SKM-1 treated with dmso at 0.1 percent for 144 hours (cell line): Measurements from ENCODE around the gene HELLS.
A peak's percentile ranks its signal among the peaks of the same experiment; 100 is the strongest.
"Not testable (repeated sequence)": the region's sequence is repeated elsewhere in the genome, so short reads cannot be mapped to it uniquely, and the experiment has no call there.

Experiments used
- DNase-seq: peaks from one replicate; lab custom pipeline; 2025; ENCODE audit not compliant: unreplicated experiment; lab: John Stamatoyannopoulos, UW

Gene HELLS

GRCh38 chr10:94607111-94607510 is 61.5 kb downstream of the HELLS start:
- DNase-seq, result no peak

- no peak for DNase-seq
Observed at GRCh38 chr10:94608559-94608958, 63.0 kb downstream of the HELLS start.

- no peak for DNase-seq
Observed at GRCh38 chr10:94614558-94614957, 69.0 kb downstream of the HELLS start.

DNA sequence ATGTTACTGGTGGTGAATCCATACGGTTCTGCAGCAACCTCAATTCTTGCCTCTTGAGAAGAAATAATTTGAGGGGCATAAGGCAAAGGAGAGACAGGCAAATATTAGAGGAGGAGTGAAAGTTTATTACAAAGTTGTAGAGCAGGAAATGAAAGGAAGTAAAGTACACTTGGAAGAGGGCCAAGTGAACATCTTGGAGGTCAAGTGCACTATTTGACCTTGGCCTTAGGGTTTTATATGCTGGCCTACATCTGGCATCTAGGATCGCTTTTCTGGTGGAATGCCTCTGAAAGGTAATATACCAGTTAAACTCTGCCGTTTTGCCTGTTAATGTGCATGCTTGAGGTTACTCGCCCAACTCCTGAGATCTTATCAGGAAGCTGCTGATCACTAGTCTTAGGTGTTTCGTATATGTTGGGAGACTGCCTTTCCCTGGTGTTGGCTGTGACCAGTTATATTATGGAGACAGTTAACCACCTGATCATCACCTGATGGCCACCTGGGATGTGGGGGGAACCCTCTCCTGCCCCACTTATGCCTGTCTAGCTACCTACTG is 71.9 kb downstream of the HELLS start:
- no peak for DNase-seq

DNA sequence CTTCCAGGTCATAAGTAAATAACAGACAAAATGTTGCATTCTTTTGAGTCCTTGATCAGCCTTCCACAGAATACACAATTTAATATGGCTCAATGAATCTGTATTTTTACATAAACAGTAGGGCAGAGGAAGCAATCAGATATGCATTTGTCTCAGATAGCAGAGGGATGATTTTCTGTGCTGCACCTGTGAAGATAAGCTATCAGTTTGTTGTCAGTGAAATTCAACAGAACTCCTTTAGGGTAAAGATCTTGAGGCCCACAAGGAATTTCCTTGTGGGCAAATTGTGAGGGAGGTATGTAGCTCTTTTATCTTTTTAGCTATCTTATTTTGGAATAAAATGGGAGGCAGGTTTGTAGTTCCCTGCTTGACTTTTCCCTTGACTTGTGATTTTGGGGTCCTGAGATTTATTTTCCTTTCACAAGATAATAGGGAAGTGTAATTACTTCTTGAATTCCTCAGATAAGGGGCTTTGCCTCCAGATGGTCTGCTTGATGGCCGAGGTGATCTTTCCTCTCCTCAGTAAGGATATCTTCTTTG is 77.1 kb downstream of the HELLS start:
- DNase-seq, result no peak

DNA sequence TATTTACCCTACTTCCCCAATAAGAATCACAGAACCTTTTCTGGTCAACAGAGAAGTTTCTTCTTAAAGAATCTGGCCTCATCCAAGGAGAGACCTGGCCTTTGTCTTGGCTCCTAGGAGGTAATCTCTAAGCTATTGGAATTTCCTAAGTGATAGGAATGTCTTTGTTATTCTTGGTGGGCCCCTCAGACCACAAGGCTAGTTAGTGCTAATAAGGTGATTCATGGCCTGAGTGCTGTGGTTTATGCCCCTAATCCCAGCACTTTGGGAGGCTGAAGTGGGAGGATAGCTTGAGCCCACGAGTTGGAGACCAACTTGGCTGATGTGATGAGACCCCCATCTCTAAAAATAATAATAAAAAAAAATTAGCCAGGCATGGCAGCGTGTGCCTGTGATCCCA is 78.0 kb downstream of the HELLS start:
- no peak for DNase-seq

DNA sequence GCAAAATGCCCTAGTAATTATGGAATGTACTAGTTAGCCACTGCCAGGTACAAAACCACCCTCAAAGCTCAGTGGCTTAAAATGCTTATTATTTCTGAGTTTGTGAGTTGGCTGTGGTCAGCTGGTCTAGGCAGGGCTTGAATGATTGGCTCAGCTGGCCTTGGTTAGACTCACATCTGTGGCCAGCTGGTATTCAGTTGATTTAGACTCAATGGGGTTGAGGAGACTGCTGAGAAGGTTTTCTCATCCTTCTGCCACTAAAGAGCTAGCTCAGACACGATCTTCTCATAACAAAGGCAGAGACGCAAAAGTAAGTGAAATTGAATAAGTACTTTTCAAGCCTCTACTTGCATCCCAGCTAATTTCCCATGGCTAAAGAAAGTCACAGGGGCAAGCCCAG is 80.9 kb downstream of the HELLS start:
- DNase-seq, result no peak

DNA sequence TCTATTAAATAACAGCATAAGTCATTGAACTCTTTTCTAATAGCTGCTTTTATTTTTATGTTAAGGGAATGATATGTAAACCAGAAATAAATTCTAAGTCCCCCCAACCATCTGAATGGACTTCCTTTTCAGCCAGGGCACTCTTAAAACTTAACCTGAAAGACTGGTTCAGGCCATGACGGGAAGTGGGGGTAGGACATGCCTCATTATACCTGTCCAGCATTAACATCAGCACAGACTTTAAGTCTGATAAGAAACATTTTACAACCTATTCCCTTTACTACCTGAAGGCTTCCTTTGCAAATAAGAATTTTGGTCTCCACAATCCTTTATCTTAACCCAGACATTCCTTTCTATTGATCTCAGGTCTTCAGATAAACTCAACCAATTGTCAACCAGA is 81.9 kb downstream of the HELLS start:
- no peak for DNase-seq

DNA sequence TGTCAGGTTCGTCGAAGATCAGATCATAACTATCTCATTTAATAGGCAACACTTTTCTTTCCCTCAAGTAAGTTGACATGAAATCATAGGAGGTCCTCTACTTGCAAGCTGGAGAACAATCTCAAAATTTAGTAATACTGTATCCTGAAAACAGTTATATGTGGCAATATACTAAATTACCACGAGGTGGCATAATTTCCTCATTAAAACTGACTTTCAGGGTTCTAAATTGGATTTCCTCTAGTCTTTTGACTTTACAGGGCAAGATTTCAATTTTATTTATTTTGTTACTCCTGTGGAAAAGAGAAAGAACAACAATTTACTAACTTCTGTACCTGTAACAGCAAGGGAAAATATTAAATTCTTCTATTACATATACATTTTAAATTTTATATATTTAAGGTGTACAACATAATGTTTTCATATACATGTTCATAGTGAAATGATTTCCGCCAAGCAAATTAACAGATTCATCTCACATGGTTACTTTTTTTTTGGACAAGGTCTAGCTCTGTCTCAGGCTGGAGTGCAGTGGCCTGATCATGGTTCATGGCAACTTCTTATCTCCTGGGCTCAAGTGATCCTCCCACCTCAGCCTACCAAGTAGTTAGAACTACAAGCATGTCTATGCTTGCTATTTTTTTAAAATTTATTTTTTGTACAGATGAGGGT is 84.6 kb downstream of the HELLS start:
- peak; percentile 40 for DNase-seq

- DNase-seq, result peak; percentile 36
Observed at GRCh38 chr10:94631077-94631875, 85.7 kb downstream of the HELLS start.

DNA sequence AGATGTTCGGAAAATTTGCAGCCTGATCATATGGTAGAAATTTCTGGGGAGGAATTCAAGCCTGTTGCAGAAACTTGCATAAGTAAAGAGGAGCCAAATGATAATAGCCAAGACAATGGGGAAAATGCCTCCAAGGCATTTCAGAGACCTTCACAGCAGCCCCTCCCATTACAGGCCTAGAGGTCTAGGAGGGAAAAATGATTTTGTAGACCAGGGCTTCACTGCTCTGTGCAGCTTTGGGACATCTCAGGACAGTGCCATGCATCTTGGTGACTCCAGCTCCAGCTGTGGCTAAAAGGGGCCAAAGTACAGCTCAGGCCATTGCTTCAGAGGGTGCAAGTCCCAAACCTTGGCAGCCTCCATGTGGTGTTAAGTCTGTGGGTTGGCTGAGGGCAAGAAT is 87.4 kb downstream of the HELLS start:
- DNase-seq, result no peak

DNA sequence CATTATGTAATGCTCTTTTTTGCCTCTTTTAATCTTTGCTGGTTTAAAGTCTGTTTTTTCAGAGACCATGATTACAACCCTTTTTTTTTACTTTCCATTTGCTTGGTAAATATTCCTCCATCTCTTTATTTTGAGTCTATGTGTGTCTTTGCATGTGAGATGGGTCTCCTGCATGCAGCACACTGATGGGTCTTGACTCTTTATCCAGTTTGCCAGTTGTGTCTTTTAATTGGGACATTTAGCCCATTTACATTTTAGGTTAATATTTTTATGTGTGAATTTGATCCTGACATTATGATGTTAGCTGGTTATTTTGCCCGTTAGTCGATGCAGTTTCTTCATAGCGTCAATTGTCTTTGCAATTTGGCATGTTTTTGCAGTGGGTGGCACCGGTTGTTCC is 92.5 kb downstream of the HELLS start:
- not testable (repeated sequence) for DNase-seq

DNA sequence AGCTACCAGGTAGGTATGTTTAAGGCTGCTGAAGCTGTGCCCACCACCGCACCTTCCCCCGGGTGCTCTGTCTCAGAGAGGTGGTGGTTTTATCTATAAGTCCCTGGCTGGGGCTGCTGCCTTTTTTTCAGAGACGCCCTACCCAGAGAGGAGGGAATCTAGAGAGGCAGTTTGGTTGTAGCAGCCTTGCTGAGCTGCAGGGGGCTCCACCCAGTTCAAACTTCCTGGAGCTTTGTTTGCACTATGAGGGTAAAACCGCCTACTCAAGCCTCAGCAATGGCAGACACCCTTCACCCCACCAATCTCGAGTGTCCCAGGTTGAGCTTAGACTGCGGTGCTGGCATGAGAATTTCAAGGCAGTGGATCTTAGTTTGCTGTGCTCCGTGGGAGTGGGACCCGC is 94.3 kb downstream of the HELLS start:
- no peak for DNase-seq

GRCh38 chr10:94640562-94640961 is 95.0 kb downstream of the HELLS start:
- DNase-seq, result no peak

GRCh38 chr10:94641480-94641879 is 95.9 kb downstream of the HELLS start:
- no peak for DNase-seq

GRCh38 chr10:94644352-94644751 is 98.8 kb downstream of the HELLS start:
- no peak for DNase-seq

GRCh38 chr10:94645285-94645684 is 99.7 kb downstream of the HELLS start:
- no peak for DNase-seq
